Inflammatory macrophage treated with lipopolysaccharide for 1 hour (primary cell): Measurements from ENCODE around the gene ARHGAP4.
A peak's percentile ranks its signal among the peaks of the same experiment; 100 is the strongest.

Experiments used
- DNase-seq, 2 donors: peaks; one replicate each; pipeline ENCODE4 v3.0.0-alpha.2; 2020 to 2022

Gene ARHGAP4

DNA sequence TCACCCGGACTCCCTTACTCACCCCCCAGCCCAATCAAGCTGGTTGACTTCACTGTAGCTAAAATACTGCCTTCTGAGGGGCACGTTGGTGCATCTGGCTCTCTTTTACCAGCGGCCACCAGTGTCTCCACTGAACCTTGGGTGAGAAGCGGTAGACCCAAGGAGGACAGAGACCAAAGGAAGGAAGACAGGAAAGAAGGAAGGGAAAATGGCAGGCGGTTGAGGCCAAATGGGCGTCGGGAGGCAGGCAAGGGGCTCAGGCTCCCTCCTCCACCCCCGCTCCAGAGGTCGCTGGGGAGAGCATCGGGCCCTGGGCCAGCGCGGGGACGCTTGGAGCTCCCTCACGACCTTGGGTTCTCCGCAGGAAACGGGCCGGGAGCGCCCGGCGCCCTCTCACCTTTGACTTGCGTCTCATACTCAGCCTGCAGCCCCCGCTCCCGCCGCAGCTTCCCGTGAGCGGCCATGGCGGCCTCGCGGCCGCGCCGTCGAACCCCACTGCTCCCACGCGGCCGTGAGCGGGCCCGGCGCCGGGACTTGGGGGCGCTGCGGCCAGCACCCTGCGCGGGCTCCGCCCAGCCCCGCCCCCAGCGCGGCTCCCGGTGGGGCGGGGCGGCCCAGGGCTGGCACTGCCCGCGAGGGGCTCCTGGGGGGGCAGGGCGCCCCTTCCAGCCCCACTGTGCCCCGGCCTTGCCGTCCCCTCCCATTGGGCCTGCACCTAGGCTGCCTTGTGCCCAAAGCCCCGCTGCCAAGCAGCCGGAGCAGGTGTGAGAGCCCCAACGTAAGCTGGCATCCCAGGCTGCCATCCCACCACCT lies at the start of gene ARHGAP4:
TSS of gene ARHGAP4 (minus strand) at position 526 of the 813 bp plus-strand sequence. CDS start at position 464, 62 bp downstream.
- DNase-seq: peak in 1 of 2 donors; percentile 31

DNA sequence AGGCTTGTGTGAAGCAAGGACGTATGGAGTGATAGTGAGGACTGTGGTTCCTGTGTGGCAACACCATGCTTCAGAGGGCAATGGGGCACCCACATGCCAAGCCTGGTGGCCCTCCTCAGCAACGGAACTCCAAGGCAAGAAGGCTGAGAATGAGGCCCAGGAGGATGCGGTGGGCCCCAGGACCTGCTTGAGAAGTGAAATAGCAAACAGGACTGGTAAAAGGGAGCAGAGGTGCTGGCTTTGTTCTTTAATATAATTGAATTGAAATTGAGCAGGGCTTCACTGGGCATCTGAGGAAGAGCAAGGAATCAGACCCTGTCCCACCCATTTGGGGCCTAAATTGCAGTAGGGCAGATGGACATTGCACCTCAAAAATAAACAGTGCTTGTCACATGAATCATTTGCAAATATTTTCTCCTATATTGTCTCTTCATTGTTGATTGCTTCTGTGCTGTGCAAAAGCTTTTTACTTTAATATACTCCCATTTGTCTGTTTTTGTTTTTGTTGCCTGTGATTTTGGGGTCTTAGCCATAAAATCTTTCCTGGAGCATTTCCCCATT lies 48.7 kb upstream of the ARHGAP4 start:
- DNase-seq: no peak

DNA sequence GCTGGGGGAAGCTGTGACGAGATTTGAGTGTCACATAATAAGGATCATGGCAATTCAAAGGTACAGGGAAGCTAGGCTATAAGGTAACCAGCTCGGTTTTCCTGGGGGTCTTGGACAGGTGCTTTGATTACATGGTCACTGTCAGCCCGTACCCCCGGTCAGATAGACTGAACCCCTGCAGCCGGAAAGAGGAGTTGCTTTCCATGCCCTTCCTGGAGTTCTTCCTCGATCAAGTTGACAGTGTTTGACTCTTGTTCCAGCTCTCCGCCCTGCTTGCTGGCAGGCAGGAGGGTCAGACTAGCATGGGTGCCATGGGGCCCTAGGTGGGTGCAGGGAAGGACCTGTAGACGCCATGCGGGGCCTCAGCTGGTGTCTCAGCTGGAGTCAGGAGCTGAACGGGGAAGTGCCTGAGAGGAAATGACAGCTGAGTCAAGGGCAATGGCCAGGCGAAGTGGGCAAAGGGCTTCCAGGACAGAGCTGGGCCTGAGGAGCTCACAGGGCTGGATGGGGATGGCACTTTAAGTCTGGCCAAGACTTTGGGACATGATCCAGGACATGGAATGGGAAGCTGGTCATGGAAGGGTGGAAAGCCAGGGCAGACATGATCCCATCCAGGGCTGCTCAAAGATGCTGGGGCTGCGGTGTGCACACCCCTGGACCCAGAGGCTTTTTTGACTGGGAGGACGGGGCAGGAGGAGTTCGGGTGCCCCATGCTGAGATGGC lies 48.1 kb upstream of the ARHGAP4 start:
- DNase-seq: peak in 1 of 2 donors; percentile 41

DNA sequence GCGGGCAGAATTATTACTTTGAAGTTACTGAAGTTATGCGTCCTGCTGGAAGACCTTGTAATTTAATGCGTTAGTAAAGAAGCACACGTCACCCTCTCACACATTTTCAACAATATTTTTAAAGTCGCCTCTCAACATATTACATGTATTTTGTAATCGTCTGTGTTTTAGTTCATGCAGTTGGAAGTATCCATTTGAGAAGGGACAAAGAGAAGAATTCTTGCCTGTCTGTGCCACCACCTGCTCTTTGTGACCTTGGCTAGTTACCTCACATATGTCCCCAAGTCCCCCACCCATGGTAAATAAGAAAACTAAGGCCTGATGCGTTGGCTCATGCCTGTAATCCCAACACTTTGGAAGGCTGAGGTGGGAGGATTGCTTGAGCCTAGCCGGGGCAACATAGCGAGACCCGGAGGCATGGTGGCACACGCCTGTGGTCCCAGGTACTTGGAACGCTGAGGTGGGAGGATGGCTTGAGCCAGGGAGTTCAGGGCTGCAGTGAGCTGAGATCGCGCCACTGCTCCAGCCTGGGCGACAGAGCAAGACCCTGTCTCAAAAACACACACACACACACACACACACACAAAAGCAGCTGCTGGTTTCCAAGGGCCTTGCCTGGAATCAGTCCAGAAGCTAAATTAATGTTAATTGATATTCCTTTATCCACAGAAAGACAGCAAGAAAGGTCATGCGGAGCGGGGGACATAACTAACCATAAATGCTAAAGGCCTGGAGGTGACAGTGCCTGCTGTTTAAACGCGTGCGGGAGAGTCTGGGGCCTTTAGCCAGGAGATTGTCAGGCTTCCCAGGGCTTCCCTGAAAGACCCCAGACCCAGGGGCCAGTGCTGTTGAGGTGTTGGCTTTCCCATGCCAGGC lies 47.3 kb upstream of the ARHGAP4 start:
- DNase-seq: no peak

DNA sequence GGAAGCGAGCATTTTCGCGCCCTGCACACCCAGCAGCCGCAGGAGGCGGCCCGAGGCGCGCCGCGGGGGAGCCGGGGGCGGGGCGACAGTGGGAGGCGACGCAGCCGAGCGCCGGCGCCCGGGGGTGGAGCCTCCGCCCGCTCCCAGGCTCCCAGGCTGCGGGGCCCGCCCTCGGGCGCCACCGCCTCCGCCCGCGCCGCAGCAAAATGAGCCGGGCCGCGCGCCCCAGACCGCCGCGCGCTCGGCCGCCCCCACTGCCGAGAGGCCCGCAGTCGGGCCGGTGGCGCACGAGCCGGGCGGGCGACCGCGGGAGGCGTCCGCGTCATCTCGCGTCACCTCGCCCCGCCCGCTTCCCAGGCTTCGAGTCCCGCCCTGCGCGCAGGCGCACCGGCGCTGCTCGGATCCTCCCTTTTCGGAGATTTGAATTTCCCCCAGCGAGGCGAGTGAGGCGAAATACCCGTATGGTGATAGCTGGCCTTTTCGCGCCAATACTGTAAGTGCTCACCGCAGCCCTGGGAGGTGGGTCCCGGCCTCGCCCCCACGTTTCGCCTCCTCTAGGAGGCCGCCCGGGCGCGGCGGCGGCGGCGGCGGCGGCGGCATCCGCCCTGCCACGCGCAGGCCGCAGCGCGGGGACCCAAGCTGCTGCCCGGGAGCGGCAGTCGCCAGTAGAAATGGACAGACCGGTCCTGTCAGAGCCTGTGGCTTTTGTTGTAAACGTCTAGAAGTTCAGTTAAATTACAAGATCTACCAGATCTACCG lies 46.5 kb upstream of the ARHGAP4 start, which contains the start of gene TMEM187:
TSS of gene TMEM187 (plus strand) at position 387 of the 759 bp plus-strand sequence. CDS start 9,309 bp downstream, outside the sequence.
- DNase-seq: peak; percentile 79 to 82

DNA sequence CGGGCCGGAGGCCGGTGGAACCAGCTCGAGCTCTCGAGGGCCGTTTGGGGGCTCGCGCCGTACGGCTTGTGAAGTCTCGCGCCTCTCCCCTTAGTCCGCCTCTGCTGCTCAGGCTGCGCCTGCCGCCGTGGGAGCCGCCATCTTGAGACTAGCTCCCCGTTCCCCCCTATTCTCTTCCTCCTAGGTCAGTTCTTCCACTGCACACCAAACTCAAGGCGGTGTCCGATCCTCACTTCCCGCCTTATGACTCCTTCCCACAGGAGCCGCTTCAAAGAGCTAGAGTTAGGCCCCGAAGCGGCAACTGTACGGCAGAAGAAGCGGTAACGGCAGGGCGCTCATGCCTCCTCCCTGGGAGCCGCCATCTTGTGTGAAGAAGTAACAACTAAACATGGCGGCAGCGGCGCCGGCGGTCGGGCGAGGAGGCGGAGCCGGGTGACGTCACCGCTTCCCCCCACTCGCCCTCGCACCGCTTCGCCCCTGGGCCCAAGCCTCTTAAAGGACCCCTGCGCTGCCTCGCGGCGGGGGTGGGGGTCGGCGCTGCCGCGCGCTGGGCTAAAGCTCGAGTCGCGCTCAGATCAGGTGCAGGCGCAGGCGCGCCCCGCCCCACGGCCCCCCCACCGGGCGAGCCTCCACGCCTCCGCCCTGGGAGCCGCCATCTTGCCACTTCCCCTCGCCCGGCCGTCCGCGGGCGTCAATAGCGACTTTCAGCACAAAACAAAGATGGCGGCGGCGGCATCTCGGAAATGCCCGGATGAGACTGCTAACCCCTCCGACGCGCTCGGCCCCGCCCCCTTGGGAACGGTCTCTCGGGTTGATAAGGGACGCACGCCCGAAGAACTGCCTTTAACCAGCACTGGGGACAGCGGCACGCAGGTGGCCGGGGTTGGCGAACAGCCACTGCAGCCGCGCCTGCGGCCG lies 45.6 kb upstream of the ARHGAP4 start, which contains the start of gene HCFC1:
TSS of gene HCFC1 (minus strand) at position 369 of the 918 bp plus-strand sequence. CDS start 978 bp downstream, outside the sequence.
- DNase-seq: peak; percentile 84 to 87

DNA sequence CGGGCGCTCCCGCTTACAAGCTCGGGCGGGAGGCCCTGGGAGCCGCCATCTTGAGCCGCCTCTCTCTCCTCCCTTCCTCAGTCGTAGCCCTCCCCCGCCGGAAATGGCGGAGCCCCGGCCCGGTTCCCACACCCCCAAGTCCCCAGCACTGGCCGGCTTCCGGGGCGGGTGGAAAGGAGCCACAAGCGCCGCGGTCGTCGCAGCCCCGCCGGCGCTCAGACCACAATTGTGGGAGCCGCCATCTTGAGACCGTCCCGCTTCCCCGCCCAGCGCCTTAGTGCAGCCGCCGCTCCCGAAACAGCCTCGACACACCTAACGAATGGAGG lies 45.0 kb upstream of the ARHGAP4 start:
- peak; percentile 80 to 83 for DNase-seq

DNA sequence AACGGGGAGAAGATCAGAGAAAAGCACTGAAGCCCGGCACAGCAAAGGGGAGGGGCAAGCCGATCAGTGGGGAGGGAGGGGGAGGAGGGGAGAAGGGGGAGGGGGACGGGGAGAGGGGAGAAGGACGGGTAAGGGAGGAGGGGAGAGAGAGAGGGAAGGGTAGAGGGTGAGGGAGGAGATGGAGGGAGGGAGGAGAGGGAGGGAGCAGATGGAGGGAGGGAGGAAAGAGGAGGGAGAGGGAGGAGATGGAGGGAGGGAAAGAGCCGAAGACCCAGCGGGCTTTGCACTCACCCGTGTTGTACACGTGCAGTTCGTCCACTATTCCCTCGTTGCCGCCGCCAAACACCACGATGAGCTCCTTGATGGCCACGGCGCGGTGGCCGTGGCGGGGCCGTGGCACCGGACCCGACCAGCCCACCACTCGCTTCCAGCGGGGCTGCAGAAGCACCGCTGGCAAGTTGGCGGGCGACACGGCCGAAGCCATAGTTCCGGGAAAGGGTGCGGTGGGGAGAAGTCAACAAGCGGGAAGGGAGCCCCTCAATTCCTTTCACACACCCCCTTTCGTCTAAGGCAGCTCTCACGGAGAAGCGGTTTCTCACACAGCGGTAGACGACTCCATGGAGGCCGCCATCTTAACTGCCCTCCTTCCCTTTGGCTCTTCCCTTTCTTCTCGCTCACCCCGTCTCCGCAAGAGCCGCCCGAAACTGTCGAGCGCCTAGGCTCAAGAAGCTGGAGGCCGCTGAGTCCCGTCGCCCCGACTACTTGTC lies 44.5 kb upstream of the ARHGAP4 start:
- DNase-seq: no peak

DNA sequence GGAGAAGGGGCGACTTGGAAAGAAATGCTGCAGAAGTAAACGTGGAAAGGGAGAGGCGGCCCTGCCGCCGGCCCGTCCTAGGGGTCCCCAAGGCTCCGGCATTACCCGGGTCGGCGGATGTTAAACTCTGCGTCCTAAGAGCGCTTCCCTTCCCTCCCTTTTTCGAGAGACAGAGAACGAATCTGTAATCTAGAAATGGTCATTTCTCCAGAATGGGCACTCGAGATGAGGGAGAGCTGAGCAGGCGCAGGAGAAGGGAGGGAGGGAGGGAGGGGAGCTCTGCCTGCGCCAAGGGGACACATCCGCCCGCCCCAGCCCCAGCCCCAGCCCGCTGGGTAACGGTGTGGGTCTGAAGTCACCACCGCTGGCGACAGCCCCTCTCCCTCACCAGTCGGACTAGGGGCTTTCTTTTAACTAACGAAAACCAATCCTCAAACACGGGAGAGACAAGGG lies 43.9 kb upstream of the ARHGAP4 start:
- no peak for DNase-seq

DNA sequence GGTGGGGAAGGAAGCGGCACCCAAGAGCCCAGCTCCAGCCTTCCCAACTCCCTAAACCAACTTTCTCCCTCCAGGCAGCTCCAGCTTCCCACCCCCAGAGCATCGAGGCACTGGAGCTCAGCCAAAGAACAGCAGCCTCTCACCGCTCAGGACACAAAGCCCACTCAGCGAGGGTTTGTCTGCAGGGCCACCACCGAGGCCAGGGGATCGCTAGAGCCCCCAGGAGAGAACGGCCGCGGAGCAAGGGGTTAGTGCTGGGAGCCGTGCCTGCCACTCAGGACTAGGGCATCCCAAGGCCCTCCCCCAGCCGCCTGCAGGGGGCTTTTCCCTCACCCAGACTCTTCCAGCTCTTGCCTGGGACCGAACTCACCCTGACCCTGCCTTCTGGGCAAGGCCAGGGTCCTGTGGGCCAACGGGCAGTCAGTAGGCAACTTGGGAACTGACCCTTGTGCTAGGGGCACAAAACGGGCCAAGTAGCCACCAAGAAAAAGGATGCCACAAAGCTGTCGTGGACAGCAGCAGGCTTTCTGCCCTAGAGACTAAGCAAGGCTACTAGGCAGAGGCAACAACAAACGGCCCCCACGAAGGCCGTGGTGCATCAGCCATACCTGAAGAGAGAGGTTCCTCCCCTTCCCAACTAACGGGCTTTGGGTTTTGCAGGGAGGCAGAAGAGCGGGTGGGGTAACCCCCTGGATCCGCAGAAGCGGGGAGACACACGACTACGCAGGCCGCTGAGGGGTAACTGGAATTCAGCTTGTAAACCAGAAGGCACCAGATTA lies 43.2 kb upstream of the ARHGAP4 start:
- no peak for DNase-seq

DNA sequence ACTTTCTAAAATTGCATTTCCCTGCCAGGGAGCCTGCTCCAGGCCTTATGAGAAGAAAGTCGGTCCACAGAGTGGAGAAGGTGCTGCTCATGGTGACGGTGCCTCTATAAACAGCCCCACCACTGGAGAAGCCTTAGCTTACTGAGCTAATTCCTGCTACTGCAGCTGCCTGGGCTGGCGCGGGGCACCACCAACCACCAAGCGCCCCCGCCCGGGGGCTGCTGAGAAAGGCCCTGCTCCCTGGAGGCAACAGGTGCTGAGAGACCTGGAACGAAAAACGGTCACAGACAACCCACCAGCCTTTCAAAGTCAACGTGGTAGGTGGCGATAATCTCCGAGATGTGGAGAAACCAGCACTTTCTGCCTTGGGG lies 42.7 kb upstream of the ARHGAP4 start:
- DNase-seq: no peak

DNA sequence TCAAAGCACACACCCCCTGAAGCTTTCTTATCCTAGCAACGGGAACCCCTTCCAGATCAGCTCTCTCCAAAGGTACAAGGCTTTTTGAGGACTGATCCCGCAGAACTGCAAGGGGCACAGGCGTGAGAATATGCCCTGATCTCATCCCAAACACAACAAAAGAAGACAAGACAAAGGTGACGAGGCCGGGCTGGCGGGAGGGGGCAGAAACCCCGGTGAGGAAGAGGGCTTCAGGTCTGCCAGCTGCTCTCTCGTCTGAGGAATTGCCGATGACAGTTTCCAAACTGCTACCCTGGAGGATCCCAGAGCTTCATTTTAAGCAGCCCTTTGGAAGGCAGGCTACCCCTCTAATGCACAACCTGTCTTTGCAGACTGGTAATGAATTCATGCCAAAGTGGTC lies 42.2 kb upstream of the ARHGAP4 start:
- no peak for DNase-seq

DNA sequence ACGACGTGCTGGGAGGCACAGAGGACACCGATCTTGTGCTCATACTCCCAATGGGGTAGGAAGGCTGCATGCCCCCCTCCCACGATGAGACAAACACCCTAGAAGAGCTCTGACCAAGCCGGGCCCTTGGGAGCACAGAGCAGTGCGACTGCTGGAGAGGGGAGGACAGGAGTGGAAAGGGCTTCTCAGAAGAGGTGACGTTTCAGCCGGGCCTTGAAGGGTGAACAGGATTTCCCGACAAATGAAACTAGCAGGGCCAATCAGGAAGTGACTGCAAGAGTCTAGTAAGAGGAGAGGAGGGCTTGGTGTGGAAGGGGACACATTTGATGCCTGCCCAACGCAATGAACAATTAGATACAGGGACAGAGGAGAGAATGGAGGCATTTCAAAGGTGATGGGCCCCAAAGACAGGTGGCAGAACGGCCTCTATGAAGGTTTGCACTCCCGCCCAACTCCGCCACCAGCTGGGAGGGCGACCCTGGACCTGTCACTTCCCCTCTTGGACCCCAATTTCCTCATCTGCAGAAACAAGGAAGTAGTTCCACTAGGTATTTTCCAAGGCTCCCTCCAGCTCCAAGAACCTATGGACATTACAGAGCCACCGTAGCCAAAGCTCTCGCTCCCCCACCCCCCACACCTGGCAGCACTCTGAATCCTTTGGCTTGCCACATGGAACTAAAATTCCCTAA lies 41.6 kb upstream of the ARHGAP4 start:
- peak in 1 of 2 donors; percentile 51 for DNase-seq

DNA sequence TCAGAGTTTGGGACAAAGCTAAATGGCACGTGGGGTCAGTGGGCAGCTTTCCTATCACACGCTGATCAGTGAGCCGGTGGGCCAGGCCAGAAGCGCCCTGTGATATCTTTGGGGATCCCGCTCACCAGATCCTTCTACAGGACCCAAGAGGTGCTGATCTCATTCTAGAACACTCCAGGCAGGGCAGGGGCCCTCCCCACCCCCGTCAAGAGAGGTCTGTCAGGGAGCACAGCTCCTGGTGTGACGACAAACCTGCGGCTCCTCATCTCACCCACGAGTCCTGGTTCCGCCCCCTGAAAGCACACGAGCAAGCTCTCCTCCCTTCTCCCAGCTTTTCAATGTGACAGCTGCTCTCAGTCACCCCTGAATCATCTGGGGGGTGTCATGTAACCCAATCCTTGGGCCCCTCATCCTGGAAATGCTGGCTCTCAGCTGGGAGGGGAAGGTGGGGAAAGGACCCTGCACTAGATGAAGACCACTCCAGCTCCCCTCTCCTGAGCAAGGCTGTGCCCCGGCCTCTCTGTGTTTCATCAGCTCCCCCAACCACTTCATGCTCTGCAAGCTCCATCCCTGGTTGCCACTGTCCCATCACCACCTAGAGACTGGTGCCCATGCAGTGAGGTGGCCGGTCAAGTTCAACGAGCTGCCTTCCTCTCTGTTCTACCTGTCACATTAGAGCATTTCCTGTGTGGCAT lies 40.9 kb upstream of the ARHGAP4 start:
- no peak for DNase-seq

DNA sequence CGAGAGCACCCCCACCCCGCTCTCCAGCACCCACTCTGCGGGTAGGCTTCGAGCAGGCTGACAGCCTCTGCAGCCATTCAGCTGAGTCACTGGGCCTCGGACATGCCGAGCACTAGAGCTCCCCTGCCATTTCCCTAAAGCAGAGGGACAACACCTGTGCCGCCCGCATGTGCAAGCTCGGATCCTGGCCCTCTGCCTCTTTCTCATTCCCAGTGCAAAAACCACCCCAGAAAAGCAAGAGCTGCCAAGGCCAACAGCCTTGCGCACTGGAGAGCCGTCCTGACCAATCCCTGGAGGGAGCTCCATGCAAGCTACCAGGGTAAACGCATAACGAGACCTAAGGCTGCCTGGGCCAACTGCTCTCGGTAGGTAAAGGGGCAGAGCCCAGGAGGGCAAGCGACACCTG lies 40.2 kb upstream of the ARHGAP4 start:
- DNase-seq: no peak

DNA sequence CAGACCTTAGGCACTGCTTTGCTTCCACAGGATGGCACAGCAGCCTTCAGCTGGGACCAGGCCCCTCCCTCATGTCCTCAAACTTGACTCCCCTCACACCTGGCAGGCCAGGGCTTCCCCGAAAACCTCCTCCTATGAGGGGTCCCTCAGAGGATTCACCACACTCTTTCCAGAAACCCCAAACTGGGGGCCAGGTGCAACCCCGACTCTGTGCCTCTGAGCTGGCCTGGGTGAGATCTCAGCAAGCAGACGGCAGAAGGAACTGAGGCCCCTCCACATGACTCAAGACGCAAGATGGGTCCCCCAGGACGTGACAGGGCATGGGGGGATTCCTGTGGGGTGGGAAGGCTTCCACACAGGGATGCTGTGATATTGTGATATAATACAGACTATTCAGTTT lies 39.3 kb upstream of the ARHGAP4 start:
- no peak for DNase-seq

DNA sequence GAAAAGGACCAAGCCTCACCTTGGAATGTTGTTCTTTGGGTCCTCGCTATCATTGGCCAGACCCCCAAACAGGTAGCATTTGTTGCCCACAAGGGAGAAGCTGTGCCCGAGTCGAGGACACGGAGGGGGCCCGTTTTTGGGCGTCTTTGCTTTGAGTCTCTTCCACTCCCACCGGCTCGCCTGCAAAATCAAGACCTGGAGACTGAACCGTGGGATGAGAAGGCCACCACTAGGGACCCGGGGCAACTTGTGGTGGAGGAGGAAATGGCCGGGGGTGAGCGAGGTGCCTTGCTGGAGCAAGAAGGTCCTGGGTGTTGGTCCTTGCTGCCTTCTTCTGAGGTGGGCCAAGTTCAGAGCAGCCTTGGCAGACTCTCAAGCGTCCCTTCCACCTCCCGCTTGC lies 38.0 kb upstream of the ARHGAP4 start:
- no peak for DNase-seq

DNA sequence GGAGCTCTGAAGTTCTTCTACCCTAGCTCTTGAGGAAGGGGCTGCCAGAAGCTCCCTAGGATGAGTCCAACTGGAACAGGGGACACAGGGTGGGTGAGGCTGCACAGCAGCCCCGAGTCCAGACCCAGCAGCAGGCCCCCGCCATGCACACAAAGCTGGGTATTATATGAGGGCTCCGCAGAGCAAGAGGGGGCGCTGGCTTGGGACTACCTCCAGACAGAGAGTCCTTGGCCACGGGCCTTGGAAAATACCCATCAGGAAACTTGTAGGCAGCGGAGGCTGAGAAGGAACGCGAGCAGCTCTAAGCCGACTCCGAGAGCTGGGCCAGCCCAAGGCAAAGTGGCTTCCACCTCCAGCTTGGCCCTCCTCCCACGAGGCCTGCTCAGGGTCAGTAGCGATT lies 37.5 kb upstream of the ARHGAP4 start:
- no peak for DNase-seq
